ENCODE results near the gene HOXA7.

GRCh38 chr7:27133409-27134231 lies 22.9 kb downstream of the HOXA7 start:
- TF ChIP-seq, protein P1, sequence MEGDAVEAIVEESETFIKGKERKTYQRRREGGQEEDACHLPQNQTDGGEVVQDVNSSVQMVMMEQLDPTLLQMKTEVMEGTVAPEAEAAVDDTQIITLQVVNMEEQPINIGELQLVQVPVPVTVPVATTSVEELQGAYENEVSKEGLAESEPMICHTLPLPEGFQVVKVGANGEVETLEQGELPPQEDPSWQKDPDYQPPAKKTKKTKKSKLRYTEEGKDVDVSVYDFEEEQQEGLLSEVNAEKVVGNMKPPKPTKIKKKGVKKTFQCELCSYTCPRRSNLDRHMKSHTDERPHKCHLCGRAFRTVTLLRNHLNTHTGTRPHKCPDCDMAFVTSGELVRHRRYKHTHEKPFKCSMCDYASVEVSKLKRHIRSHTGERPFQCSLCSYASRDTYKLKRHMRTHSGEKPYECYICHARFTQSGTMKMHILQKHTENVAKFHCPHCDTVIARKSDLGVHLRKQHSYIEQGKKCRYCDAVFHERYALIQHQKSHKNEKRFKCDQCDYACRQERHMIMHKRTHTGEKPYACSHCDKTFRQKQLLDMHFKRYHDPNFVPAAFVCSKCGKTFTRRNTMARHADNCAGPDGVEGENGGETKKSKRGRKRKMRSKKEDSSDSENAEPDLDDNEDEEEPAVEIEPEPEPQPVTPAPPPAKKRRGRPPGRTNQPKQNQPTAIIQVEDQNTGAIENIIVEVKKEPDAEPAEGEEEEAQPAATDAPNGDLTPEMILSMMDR (IDR thresholded peaks at IDR 0.05; ENCODE audit: poor library complexity): no peak
- TF ChIP-seq EZH2 (IDR thresholded peaks at IDR 0.05; ENCODE audit: borderline replicate concordance): peak; percentile 31
- TF ChIP-seq EZH2phosphoT487 (IDR thresholded peaks at IDR 0.05; ENCODE audit: low read depth, severe bottlenecking, unreplicated experiment): no peak
